GM12878 (cell line): ENCODE measurements around the gene NNMT. TPM values are rescaled to one million over a fixed set of nuclear protein-coding genes. Genes with fewer than 3 reads are reported as not detected.

Source experiments
- ATAC-seq: fragments of 200-7000 bp; cut with Tn5 transposase; 3 replicates; pipeline ENCODE4 v1.9.1; 2020; ENCODE audit warnings: mild to moderate bottlenecking, moderate library complexity
- BruUV-seq: library from RNA; stranded (reverse); fragments of 400-500 nt; replicated peaks from 2 replicates; lab custom pipeline; 2021; lab: Mats Ljungman, UMichigan
- CTCF ChIA-PET: fragments of 300-600 bp; sonication (Branson Sonifier 250); formaldehyde crosslinking; extraction: SDS; loops from one replicate; lab custom pipeline; 2021; ENCODE audit warnings: inconsistent platforms; lab: Yijun Ruan, JAX
- POLR2A ChIA-PET: fragments of 350-600 bp; formaldehyde crosslinking; extraction: SDS; loops from one replicate; lab custom pipeline; 2021; ENCODE audit warnings: inconsistent platforms; lab: Charles Lee
- RAD21 ChIA-PET: fragments of 300-600 bp; sonication (Branson Sonifier 250); formaldehyde crosslinking; loops from one replicate; lab custom pipeline; 2023; ENCODE audit warnings: antibody characterized with exemption; ENCODE audit not compliant: unreplicated experiment; lab: Charles Lee
- SMC1A ChIA-PET: fragments of 300-600 bp; sonication (Branson Sonifier 250); formaldehyde crosslinking; loops from one replicate; lab custom pipeline; 2023; ENCODE audit not compliant: unreplicated experiment, uncharacterized antibody; lab: Charles Lee
- DNase-seq: peaks from one replicate; pipeline ENCODE4 v3.0.0-alpha.2; 2011; ENCODE audit warnings: low read depth, low spot score
- FAIRE-seq: peaks from 3 replicates; lab custom pipeline; 2011; peaks lifted over from hg19 to GRCh38; lab: Jason Lieb, UNC
- H2AFZ ChIP-seq: 2 replicates; pipeline ENCODE4 v1.6.0; 2011; ENCODE audit warnings: low read depth, low read length, control low read depth; ENCODE audit not compliant: control insufficient read depth
- H3K27ac ChIP-seq: 2 replicates; pipeline ENCODE4 v1.5.1; 2011; ENCODE audit warnings: control low read depth; ENCODE audit not compliant: control insufficient read depth, insufficient read depth
- H3K27me3 ChIP-seq, 2 experiments: replicated peaks in 1 of 2; 2 replicates each; pipeline versions ENCODE4 v1.6.0 to v1.6.1; 2011; ENCODE audit warnings: low read length in 1 of 2; ENCODE audit not compliant: control insufficient read depth in 2 of 2, insufficient read depth in 2 of 2
- H3K36me3 ChIP-seq, 2 experiments: 2 replicates each; pipeline ENCODE4 v1.5.1; 2011; ENCODE audit warnings: low read length in 1 of 2; ENCODE audit not compliant: control insufficient read depth in 2 of 2, insufficient read depth in 2 of 2
- H3K4me1 ChIP-seq: 2 replicates; pipeline ENCODE4 v1.6.1; 2011; ENCODE audit warnings: mild to moderate bottlenecking, low read length, moderate library complexity, mixed read lengths; ENCODE audit not compliant: control insufficient read depth, insufficient read depth
- H3K4me2 ChIP-seq: 2 replicates; pipeline ENCODE4 v1.6.0; 2011; ENCODE audit warnings: control low read depth; ENCODE audit not compliant: control insufficient read depth, insufficient read depth
- H3K4me3 ChIP-seq: fragments of 200-600 bp; sonication (generic); 2 replicates; pipeline ENCODE4 v1.5.1; 2016
- H3K79me2 ChIP-seq: 2 replicates; pipeline ENCODE4 v1.6.0; 2011; ENCODE audit warnings: low read length; ENCODE audit not compliant: control insufficient read depth, insufficient read depth
- H3K9ac ChIP-seq: 2 replicates; pipeline ENCODE4 v1.8.0; 2011; ENCODE audit warnings: low read length, control low read depth, mixed read lengths; ENCODE audit not compliant: control insufficient read depth, insufficient read depth
- H3K9me3 ChIP-seq: replicated peaks from 3 replicates; pipeline ENCODE4 v1.5.1; 2011; ENCODE audit warnings: mild to moderate bottlenecking, low read length; ENCODE audit not compliant: control insufficient read depth, insufficient read depth
- H4K20me1 ChIP-seq: 2 replicates; pipeline ENCODE4 v1.6.0; 2011; ENCODE audit not compliant: control insufficient read depth, insufficient read depth
- CBX5 ChIP-seq: sonication (generic); IDR thresholded peaks from 2 replicates; pipeline ENCODE4 v1.6.1; 2016; ENCODE audit warnings: low read depth, moderate library complexity, mild to moderate bottlenecking, inconsistent platforms
- CEBPB ChIP-seq, 2 experiments: fragments of 150-350 bp in 1 of 2; IDR thresholded peaks; 2 replicates each; pipeline ENCODE4 v1.6.1; 2012 to 2014; ENCODE audit warnings: low read depth in 2 of 2, low read length in 2 of 2, borderline replicate concordance in 1 of 2, inconsistent platforms in 1 of 2
- CEBPZ ChIP-seq: fragments of 150-350 bp; IDR thresholded peaks from 2 replicates; pipeline ENCODE4 v1.6.1; 2016; ENCODE audit warnings: low read depth, low read length
- ESRRA ChIP-seq: IDR thresholded peaks from 2 replicates; pipeline ENCODE4 v1.6.1; 2012; ENCODE audit warnings: mild to moderate bottlenecking, low read length, improper control_type of control experiment
- IRF5 ChIP-seq: fragments of 450-650 bp; IDR thresholded peaks from 2 replicates; pipeline ENCODE4 v1.6.1; 2017; ENCODE audit warnings: borderline replicate concordance
- PAX5 ChIP-seq: IDR thresholded peaks from 2 replicates; pipeline ENCODE4 v1.6.1; 2011; ENCODE audit warnings: low read depth, low read length, borderline replicate concordance
- PRDM15 ChIP-seq: fragments of 450-650 bp; formaldehyde crosslinking; IDR thresholded peaks from 2 replicates; pipeline ENCODE4 v1.4.0; 2020; ENCODE audit warnings: mild to moderate bottlenecking, moderate library complexity
- SUZ12 ChIP-seq: fragments of 200-600 bp; sonication (generic); IDR thresholded peaks from one replicate; pipeline ENCODE4 v1.6.1; 2018; ENCODE audit warnings: antibody characterized with exemption, mild to moderate bottlenecking; ENCODE audit not compliant: unreplicated experiment
- YBX1 ChIP-seq: fragments of 450-650 bp; IDR thresholded peaks from 2 replicates; pipeline ENCODE4 v1.6.1; 2016; ENCODE audit warnings: antibody characterized with exemption
- WGBS: methylation state at CpG from one replicate; pipeline ENCODE4 v1.1.6; 2016; ENCODE audit warnings: low lambda C conversion rate; ENCODE audit not compliant: insufficient replicate concordance, insufficient coverage; ENCODE audit errors: missing lambda C conversion rate; 5-methylcytosine and 5-hydroxymethylcytosine counted together
- in situ Hi-C: fragments of 300-500 bp; cut with MboI; formaldehyde crosslinking; loops from 9 replicates; pipeline ENCODE4 v1.14.3; 2018; ENCODE audit warnings: mixed read lengths
- intact Hi-C: fragments of 100-400 bp; cut with micrococcal nuclease; formaldehyde crosslinking; loops from one replicate; pipeline ENCODE4 v1.14.2; 2022; ENCODE audit not compliant: unreplicated experiment
- polyA plus RNA-seq, 11 experiments: library from polyadenylated mRNA; depleted of rRNA in 4 of 11; unstranded in 6 of 11; stranded (reverse) in 5 of 11; fragments of >200 nt; fragmentation: Nextera tagmentation in 4 of 11; fragmentation: Illumina TruSeq in 1 of 11; extraction: Ambion mirVana in 4 of 11; extraction: Trizol in 1 of 11; gene quantifications; 1 replicate in 1 of 11; 2 replicates in 10 of 11; pipeline versions ENCODE4 v1.2.1 to v1.2.3, GENCODE V29; 2011 to 2016; ENCODE audit warnings: inconsistent platforms in 2 of 11, missing spikeins in 2 of 11, low read depth in 1 of 11
- total RNA-seq, 4 experiments: library from RNA; depleted of rRNA in 3 of 4; stranded (reverse); fragments of >200 nt in 3 of 4; fragmentation: Illumina TruSeq in 1 of 4; extraction: Trizol in 1 of 4; gene quantifications; 2 replicates each; pipeline versions ENCODE4 v1.2.1 to v1.2.3, GENCODE V29; 2013 to 2021
- TF ChIP-seq, protein P1 (sequence below): fragments of 150-350 bp; IDR thresholded peaks from 2 replicates; pipeline ENCODE4 v1.6.1; 2014; ENCODE audit warnings: mild to moderate bottlenecking, low read depth, low read length

Gene NNMT
- total and polyA plus RNA-seq, 10 of the 15 experiments (the other 5 are each of a cell fraction or from before 2014, with no cell fraction given) = 0.46 TPM; not detected in 9

GRCh38 chr11:114257621-114258558, 38.3 kb upstream of the NNMT start:
- WGBS = 41% methylated on average over 29 of the region's 29 CpGs
- no TSS peak for BruUV-seq
- Histone ChIP-seq H3K4me1 (no peaks in the 10 kb centered on the region), H3K27ac (no peak overlapping the region), H3K4me3 (no peak overlapping the region), H3K36me3 (no peaks in the 10 kb centered on the region), H3K27me3 (peaks cover 0 to 4% of the 10 kb centered on the region in 2 experiments; a peak in 3 of 4 replicates), H3K9ac (no peak overlapping the region), H3K9me3 (no peaks in the 10 kb centered on the region), H2AFZ (no peak overlapping the region), H3K4me2 (no peak overlapping the region), H4K20me1 (no peaks in the 10 kb centered on the region; the same call in 1 of the 2 replicates), H3K79me2 (no peaks in the 10 kb centered on the region)
- no peak for FAIRE-seq
- TF ChIP-seq YBX1 (no peak), PAX5 (no peak), CBX5 (no peak), CEBPZ (no peak), CEBPB (IDR thresholded peaks at IDR 0.05; ENCODE audit: borderline replicate concordance in 1 of 2, low read depth in 2 of 2, low read length in 2 of 2) (no peak), IRF5 (no peak), ESRRA (no peak), PRDM15 (CRISPR knock-in tag) (no peak), SUZ12 (no peak)
- TF ChIP-seq, protein P1, sequence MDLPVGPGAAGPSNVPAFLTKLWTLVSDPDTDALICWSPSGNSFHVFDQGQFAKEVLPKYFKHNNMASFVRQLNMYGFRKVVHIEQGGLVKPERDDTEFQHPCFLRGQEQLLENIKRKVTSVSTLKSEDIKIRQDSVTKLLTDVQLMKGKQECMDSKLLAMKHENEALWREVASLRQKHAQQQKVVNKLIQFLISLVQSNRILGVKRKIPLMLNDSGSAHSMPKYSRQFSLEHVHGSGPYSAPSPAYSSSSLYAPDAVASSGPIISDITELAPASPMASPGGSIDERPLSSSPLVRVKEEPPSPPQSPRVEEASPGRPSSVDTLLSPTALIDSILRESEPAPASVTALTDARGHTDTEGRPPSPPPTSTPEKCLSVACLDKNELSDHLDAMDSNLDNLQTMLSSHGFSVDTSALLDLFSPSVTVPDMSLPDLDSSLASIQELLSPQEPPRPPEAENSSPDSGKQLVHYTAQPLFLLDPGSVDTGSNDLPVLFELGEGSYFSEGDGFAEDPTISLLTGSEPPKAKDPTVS = no peak
- ATAC-seq = no peak
- SMC1A ChIA-PET = interaction anchor here (7.1 kb wide), 1 partner anchor 361 kb away, joined by 40 read pairs; no protein-coding TSS in a partner anchor
- POLR2A ChIA-PET = no interaction called here
- CTCF ChIA-PET = interaction anchor here (8.8 kb wide), 1 partner anchor 361 kb away, joined by 120 read pairs; no protein-coding TSS in a partner anchor
- intact Hi-C loops (no loop called here), in situ Hi-C loops (no loop called here)
- RAD21 ChIA-PET = interaction anchor here (0.9 kb wide), 1 partner anchor 361 kb away, joined by 4 read pairs; no protein-coding TSS in a partner anchor
- no peak for DNase-seq
